Putamen (tissue), 1 donor: Measurements from ENCODE around the gene C9orf153.
"Not testable (repeated sequence)": the region's sequence is repeated elsewhere in the genome, so short reads cannot be mapped to it uniquely, and the experiment has no call there.

ENCODE experiments used
- DNase-seq: peaks from one replicate; pipeline ENCODE4 v3.0.0-alpha.2; 2016; ENCODE audit warnings: low spot score

Gene C9orf153

DNA sequence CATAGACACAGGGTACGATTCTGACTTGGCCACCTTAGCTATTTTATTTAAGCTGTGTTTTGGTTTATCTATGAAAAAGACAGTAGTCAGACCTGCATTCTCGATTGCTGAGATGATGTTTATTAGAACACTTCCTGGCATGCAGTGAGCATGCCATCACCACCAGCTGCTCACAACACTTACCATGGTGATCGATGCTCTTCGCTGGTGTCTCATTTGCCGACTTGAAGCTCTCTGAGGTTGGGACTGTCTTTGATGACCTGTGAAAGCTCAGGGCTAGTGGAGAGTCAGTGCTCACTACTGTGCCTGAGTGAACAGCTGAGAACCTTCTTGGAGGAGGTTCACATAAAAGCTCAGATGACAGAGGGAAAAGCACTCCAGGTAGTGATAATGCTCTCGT, 4.4 kb upstream of the C9orf153 start:
- DNase-seq: no peak

DNA sequence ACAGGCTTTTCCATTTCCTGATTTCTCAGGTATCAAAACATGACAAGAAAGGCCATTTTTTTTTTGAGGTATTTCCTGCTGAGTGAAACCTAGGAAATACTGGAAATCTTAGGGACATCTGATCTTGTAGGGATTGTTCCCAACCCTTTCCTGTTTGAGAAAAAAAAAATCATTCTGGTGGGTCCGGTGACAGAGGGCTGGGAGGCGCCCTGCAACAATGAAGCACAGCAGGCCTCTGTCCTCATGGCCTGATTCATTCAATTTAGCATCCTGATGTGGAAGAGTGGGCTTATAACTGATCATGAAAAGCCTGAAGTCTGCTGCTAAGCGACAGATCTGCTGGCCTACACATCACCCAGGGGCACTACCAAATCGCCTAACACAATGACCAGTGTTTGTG, 3.0 kb upstream of the C9orf153 start:
- no peak for DNase-seq

DNA sequence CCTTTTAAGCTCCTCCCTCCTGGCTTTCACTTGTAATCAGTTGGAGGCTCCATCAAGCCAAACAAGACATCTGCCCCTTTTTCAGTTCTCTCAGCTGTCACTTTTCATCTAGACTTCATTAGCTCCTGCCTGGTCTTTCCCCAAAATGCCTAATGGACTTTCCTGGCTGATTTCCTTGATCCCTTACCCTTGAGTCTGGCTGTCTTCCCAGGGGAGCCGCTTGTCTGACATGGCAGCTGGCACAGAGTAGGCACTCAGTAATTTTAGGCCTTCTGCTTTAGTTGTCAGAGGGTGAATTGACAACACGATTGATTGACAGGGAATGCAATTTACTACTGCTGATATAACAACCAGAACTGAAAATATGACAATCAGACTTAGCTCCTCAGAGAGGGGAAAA, 2.1 kb downstream of the C9orf153 start:
- DNase-seq: no peak

- no peak for DNase-seq
Observed at GRCh38 chr9:86256653-86257052, 2.8 kb downstream of the C9orf153 start.

GRCh38 chr9:86253577-86253976, 5.9 kb downstream of the C9orf153 start:
- DNase-seq: no peak

DNA sequence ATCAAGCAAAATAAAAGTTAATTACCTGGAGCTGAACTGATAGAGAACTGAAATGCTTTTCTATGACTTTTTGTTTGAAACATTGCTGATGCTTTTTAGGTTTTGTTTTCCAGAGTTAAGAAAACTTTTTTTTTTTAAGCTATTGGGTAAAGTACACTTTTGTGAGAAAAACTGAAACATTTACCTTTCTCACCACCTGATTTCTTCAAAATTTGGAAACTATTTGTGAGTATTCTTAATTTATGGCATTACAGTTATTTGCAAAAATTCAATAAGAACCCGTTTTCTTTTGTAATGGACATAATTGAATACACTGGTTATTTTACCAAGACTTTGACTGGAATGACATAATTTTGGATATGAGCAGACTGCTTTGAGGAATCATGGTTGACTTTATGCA, 6.6 kb downstream of the C9orf153 start:
- no peak for DNase-seq

GRCh38 chr9:86250123-86250522, 9.3 kb downstream of the C9orf153 start:
- DNase-seq: no peak

DNA sequence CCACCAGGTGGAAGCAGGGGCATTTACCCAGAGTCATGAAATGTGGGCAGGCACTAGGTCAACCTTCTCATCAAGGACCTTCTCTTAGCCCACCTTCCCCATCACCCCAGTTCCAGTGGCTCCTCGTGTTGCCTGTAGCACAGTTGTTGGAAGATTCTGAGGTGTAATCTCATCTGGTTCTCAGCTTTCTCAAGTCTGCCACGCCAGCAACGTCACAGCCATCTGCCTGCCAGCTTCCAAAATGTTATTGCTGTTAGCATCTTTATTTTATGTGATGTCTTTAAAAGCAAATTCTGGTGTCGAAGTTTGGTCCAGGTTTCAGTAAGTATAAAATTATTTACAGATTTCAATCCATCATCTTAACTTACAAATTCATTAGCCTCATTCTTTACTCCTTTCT, 10.7 kb downstream of the C9orf153 start:
- DNase-seq: no peak

DNA sequence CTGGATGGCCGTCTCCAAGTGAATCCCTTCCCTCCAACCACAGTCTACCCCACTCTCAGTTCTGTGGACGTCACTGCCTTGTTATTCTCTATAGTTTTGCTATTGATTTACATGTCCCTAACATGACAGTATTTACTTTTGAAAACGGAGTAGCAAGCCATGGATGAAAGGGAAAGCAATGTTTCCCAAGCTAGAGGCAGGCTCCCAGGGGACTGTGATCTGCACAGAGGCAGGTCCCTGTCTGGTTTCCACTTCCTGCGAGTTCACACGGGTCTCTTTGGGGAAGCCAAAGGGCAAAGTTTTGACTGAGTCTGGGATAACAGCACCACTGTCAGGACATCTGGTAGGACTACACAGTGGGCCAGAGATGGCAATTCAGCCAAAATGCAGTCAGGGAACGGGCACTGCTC, 12.7 kb downstream of the C9orf153 start:
- peak; percentile 18 for DNase-seq

DNA sequence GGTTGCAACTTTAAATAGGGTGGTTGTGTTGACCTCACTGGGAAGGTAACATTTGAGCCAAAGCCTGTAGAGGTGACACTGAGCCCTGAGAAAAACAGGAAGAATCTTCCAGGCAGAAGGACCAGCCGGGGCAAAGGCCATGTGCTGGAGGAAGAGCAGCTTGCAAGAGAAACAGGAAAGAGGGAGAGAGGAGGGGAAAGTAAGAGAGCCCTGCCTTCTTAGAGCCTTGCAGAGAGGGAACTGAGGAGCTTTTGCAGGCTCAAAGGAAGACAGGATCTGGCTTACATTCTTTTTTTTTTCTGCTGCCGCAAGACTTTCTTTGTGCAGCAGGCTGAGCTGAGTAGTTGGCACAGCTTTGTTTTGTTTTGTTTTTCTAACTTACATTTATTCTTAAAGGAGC, 17.4 kb downstream of the C9orf153 start:
- no peak for DNase-seq

GRCh38 chr9:86241216-86241615, 18.2 kb downstream of the C9orf153 start:
- no peak for DNase-seq

DNA sequence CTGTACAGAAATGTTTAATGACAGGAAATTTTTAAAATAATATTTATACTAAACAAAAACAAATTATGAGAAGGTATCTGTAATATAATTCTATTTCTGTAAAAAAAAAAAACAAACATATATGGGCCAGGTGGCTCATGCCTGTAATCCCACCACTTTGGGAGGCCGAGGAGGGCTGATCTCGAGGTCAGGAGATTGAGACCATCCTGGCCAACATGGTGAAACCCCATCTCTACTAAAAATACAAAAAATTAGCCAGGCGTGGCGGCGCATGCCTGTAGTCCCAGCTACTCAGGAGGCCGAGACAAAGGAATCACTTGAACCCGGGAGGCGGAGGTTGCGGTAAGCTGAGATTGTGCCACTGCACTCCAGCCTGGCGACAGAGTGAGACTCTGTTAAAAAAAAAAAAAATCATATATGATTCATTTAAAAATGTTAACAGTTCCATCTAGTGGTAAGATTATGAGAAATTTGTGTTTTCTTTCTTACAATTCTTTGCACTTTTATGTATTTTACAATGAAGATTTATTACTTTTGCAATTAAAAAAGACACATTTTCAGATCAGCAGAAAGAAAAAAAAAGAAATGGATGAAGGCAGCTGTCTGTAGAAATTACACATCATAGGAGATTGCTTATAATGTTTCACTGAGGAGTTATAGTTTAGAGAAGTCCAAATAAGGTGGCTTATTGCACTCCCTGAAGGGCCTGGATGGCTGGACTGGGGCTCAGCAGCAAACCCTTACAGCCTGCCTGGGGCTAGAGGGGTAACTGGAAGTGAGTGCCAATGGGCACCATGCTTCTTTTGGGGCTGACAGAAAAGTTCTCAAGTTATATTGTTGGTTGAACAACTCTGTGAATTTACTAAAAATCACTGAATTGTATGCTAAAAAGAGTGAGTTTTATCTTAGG, 20.3 kb downstream of the C9orf153 start:
- DNase-seq: no peak

- no peak for DNase-seq
Observed at GRCh38 chr9:86230858-86231257, 28.6 kb downstream of the C9orf153 start.

GRCh38 chr9:86222667-86223066, 36.8 kb downstream of the C9orf153 start:
- no peak for DNase-seq

GRCh38 chr9:86219606-86220005, 39.9 kb downstream of the C9orf153 start:
- DNase-seq: no peak

DNA sequence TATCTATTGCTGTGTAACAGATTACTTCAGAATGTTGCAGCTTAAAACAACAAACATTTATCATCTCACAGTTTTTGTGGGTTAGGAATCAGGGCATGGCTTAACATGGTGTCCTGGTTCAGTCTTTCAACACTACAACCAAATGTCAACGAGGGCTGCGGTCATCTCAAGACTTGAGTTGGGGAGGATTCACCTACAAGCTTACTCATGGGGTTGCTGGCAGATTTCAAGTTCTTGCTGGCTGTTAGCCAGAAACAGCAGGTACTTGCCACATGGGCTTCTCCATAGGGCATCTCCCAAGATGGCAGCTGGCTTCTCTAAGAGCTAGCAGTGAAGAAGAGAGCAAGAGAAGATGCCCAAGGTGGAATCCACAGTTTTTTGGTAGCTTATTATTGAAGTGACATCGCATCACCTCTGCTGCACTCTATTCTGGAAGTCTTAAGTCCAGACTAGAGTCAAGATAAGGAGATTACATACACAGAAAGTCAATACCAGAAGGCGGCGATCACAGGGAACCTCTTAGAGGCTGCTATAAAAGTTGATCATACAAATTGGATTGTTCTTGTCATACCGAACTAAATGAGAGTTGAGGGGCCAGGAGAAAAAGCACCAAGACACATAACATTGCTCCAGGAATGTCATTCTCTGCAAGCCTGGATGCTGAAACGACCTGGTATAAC, 42.2 kb downstream of the C9orf153 start:
- no peak for DNase-seq

GRCh38 chr9:86207193-86207592, 52.3 kb downstream of the C9orf153 start:
- no peak for DNase-seq

- DNase-seq: peak; percentile 8
Observed at GRCh38 chr9:86202338-86202882, 57.0 kb downstream of the C9orf153 start.

GRCh38 chr9:86201474-86202337, 57.8 kb downstream of the C9orf153 start:
- no peak for DNase-seq

GRCh38 chr9:86200599-86201162, 58.8 kb downstream of the C9orf153 start:
- DNase-seq: no peak

- DNase-seq: no peak
Observed at GRCh38 chr9:86193088-86193487, 66.4 kb downstream of the C9orf153 start.

- DNase-seq: not testable (repeated sequence)
Observed at GRCh38 chr9:86190700-86191099, 68.8 kb downstream of the C9orf153 start.
